Ovary (tissue), 3 donors: Measurements from ENCODE around the gene SMIM41.

Experiments used
- CTCF ChIP-seq, 3 donors: fragments of 450-650 bp in 2 of 3; fragments of 200-600 bp in 1 of 3; IDR thresholded peaks; one replicate each; pipeline versions ENCODE4 v1.5.1 to v1.8.0; 2016 to 2022; ENCODE audit warnings: antibody characterized with exemption in 3 of 3, mild to moderate bottlenecking in 1 of 3
- EP300 ChIP-seq: sonication (generic); formaldehyde crosslinking; IDR thresholded peaks from one replicate; pipeline ENCODE4 v1.6.1; 2017; ENCODE audit warnings: antibody characterized with exemption
- donor health status: DM: no; HTN: no; CAD: no.

GRCh38 chr12:52046859-52047258 lies 32.6 kb upstream of the SMIM41 start:
- TF ChIP-seq CTCF (IDR thresholded peaks at IDR 0.05) (no peak), EP300 (no peak)
